Smooth muscle cell (in vitro differentiated cells): Measurements from ENCODE around the gene ARHGAP9. TPM values are rescaled to one million over a fixed set of nuclear protein-coding genes. Genes with fewer than 3 reads are reported as not detected.

Source experiments
- DNase-seq: peaks from one replicate; lab custom pipeline; 2025; ENCODE audit not compliant: unreplicated experiment; lab: John Stamatoyannopoulos, UW
- H2AFZ ChIP-seq: fragments of 200-600 bp; sonication (generic); 2 replicates; pipeline ENCODE4 v1.6.0; 2016; ENCODE audit warnings: antibody characterized with exemption, low read depth, mild to moderate bottlenecking
- H3F3A ChIP-seq: fragments of 200-600 bp; sonication (generic); 2 replicates; pipeline ENCODE4 v1.6.0; 2017; ENCODE audit warnings: antibody characterized with exemption, low read depth
- H3K27ac ChIP-seq: fragments of 200-600 bp; sonication (generic); 2 replicates; pipeline ENCODE4 v1.5.1; 2016; ENCODE audit warnings: low read depth, mild to moderate bottlenecking
- H3K27me3 ChIP-seq: fragments of 200-600 bp; sonication (generic); 2 replicates; pipeline ENCODE4 v1.6.1; 2016; ENCODE audit warnings: low read depth, mild to moderate bottlenecking
- H3K36me3 ChIP-seq: fragments of 200-600 bp; sonication (generic); 2 replicates; pipeline ENCODE4 v1.5.1; 2016; ENCODE audit warnings: low read depth
- H3K4me1 ChIP-seq: fragments of 200-600 bp; sonication (generic); 2 replicates; pipeline ENCODE4 v1.5.1; 2016; ENCODE audit warnings: low read depth
- H3K4me2 ChIP-seq: fragments of 200-600 bp; sonication (generic); 2 replicates; pipeline ENCODE4 v1.6.0; 2016; ENCODE audit warnings: mild to moderate bottlenecking
- H3K4me3 ChIP-seq: fragments of 200-600 bp; sonication (generic); 2 replicates; pipeline ENCODE4 v1.5.1; 2016; ENCODE audit warnings: mild to moderate bottlenecking
- H3K79me2 ChIP-seq: fragments of 200-600 bp; sonication (generic); 2 replicates; pipeline ENCODE4 v1.6.0; 2016; ENCODE audit warnings: low read depth, mild to moderate bottlenecking
- H3K9ac ChIP-seq: fragments of 200-600 bp; sonication (generic); 2 replicates; pipeline ENCODE4 v1.6.0; 2016; ENCODE audit warnings: low read depth
- H3K9me3 ChIP-seq: fragments of 200-600 bp; sonication (generic); replicated peaks from 2 replicates; pipeline ENCODE4 v1.5.1; 2016; ENCODE audit warnings: low read depth
- H4K20me1 ChIP-seq: fragments of 200-600 bp; sonication (generic); 2 replicates; pipeline ENCODE4 v1.6.0; 2016; ENCODE audit warnings: low read depth
- WGBS: methylation state at CpG from one replicate; pipeline ENCODE4 v1.1.7; 2016; ENCODE audit warnings: low lambda C conversion rate; 5-methylcytosine and 5-hydroxymethylcytosine counted together
- polyA plus RNA-seq: library from polyadenylated mRNA; unstranded; fragments of >200 nt; fragmentation: Nextera tagmentation; extraction: Ambion mirVana; gene quantifications from 2 replicates; pipeline ENCODE4 v1.2.1, GENCODE V29; 2016
- total RNA-seq: library from RNA; depleted of rRNA; stranded (reverse); fragments of >200 nt; gene quantifications from 2 replicates; pipeline ENCODE4 v1.2.3, GENCODE V29; 2014
- TF ChIP-seq, protein P1 (sequence below): fragments of 200-600 bp; sonication (generic); IDR thresholded peaks from 2 replicates; pipeline ENCODE4 v1.5.1; 2017; ENCODE audit warnings: borderline replicate concordance, mild to moderate bottlenecking, antibody characterized with exemption; ENCODE audit not compliant: insufficient read depth, poor library complexity, severe bottlenecking

Gene ARHGAP9
- total and polyA plus RNA-seq, 2 experiments from 2014 or later = 1.3 TPM; not detected in 1

- H3K36me3 ChIP-seq = no peaks in the 10 kb centered on the region
- H3F3A ChIP-seq = no peaks in the 10 kb centered on the region
- no peak overlapping the region for H3K4me3 ChIP-seq
- H2AFZ ChIP-seq = no peak overlapping the region
- no peak overlapping the region for H3K9ac ChIP-seq
- TF ChIP-seq, protein P1, sequence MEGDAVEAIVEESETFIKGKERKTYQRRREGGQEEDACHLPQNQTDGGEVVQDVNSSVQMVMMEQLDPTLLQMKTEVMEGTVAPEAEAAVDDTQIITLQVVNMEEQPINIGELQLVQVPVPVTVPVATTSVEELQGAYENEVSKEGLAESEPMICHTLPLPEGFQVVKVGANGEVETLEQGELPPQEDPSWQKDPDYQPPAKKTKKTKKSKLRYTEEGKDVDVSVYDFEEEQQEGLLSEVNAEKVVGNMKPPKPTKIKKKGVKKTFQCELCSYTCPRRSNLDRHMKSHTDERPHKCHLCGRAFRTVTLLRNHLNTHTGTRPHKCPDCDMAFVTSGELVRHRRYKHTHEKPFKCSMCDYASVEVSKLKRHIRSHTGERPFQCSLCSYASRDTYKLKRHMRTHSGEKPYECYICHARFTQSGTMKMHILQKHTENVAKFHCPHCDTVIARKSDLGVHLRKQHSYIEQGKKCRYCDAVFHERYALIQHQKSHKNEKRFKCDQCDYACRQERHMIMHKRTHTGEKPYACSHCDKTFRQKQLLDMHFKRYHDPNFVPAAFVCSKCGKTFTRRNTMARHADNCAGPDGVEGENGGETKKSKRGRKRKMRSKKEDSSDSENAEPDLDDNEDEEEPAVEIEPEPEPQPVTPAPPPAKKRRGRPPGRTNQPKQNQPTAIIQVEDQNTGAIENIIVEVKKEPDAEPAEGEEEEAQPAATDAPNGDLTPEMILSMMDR = no peak
- no peaks in the 10 kb centered on the region for H3K9me3 ChIP-seq
- no peaks in the 10 kb centered on the region for H4K20me1 ChIP-seq
- 81% methylated on average over 4 of the region's 4 CpGs for WGBS
- DNase-seq = no peak
- no peaks in the 10 kb centered on the region for H3K79me2 ChIP-seq
- H3K4me1 ChIP-seq = peaks cover 6% of the 10 kb centered on the region
- H3K27ac ChIP-seq = no peak overlapping the region
- no peaks in the 10 kb centered on the region for H3K27me3 ChIP-seq
- no peak overlapping the region for H3K4me2 ChIP-seq
These were observed 44.4 kb downstream of the ARHGAP9 start for GRCh38 chr12:57435293-57435692.

DNA sequence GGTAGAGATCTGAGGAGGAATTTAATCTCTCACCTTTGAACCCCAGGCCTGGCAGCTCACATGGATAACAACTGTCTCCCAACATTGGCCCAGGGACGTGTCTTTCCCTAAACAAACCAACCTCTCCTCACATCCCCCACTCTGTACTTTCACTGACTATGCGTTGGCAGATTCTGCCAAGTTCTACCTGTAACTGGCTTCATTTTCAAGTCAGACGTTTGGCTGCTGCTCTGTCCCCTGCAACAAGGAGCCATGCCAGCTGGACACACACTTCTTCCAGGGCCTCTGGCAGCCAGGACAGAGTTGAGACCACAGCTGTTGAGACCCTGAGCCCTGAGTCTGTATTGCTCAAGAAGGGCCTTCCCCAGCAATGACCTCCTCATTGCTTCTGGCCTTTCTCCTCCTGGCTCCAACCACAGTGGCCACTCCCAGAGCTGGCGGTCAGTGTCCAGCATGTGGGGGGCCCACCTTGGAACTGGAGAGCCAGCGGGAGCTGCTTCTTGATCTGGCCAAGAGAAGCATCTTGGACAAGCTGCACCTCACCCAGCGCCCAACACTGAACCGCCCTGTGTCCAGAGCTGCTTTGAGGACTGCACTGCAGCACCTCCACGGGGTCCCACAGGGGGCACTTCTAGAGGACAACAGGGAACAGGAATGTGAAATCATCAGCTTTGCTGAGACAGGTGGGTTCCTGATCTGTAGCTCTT lies 45.0 kb downstream of the ARHGAP9 start, which contains the start of gene INHBC:
Gene INHBC, plus strand, starts transcription at position 268 of the 707 bp plus-strand sequence. Its CDS starts 103 bp downstream, at position 371.
- H3K27ac ChIP-seq = no peak within 1 kb of the TSS
- H3F3A ChIP-seq = no peaks in the 10 kb centered on the region
- DNase-seq = no peak
- no peak within 1 kb of the TSS for H2AFZ ChIP-seq
- no peaks in the 10 kb centered on the region for H3K36me3 ChIP-seq
- peaks cover 3% of the 10 kb centered on the region for H3K79me2 ChIP-seq
- peaks cover 7% of the 10 kb centered on the region for H3K4me1 ChIP-seq
- WGBS = 87% methylated on average over 8 of the region's 8 CpGs
- TF ChIP-seq, protein P1 = no peak
- H3K9ac ChIP-seq = no peak within 1 kb of the TSS
- H4K20me1 ChIP-seq = no peaks in the 10 kb centered on the region
- H3K9me3 ChIP-seq = no peaks in the 10 kb centered on the region
- no peak within 1 kb of the TSS for H3K4me3 ChIP-seq
- H3K27me3 ChIP-seq = no peaks in the 10 kb centered on the region
- no peak within 1 kb of the TSS for H3K4me2 ChIP-seq

GRCh38 chr12:57433370-57433769 lies 46.3 kb downstream of the ARHGAP9 start:
- H3K9ac ChIP-seq = no peak overlapping the region
- H3K27me3 ChIP-seq = no peaks in the 10 kb centered on the region
- no peak overlapping the region for H3K4me3 ChIP-seq
- no peaks in the 10 kb centered on the region for H3F3A ChIP-seq
- no peak overlapping the region for H2AFZ ChIP-seq
- DNase-seq = no peak
- H3K4me2 ChIP-seq = no peak overlapping the region
- H3K9me3 ChIP-seq = no peaks in the 10 kb centered on the region
- H4K20me1 ChIP-seq = no peaks in the 10 kb centered on the region
- H3K27ac ChIP-seq = no peak overlapping the region
- no peaks in the 10 kb centered on the region for H3K36me3 ChIP-seq
- TF ChIP-seq, protein P1 = no peak
- H3K79me2 ChIP-seq = peaks cover 14% of the 10 kb centered on the region
- peaks cover 11% of the 10 kb centered on the region for H3K4me1 ChIP-seq
- 64% methylated on average over 3 of the region's 3 CpGs for WGBS
